Fibroblast of lung (primary cell): Measurements from ENCODE around the gene FTHL17. TPM values are rescaled to one million over a fixed set of nuclear protein-coding genes. Genes with fewer than 3 reads are reported as not detected.

ENCODE experiments used
- DNase-seq, 2 donors: peaks; one replicate each; pipeline versions ENCODE4 v3.0.0 to v3.0.0-alpha.2; 2010; ENCODE audit warnings: low read depth in 2 of 2
- H2AFZ ChIP-seq: 2 replicates; pipeline ENCODE4 v1.5.1; 2012; ENCODE audit warnings: low read length, control low read depth, inconsistent platforms
- H3K27ac ChIP-seq: 2 replicates; pipeline ENCODE4 v1.5.1; 2011; ENCODE audit warnings: low read length, control low read depth; ENCODE audit not compliant: insufficient read depth
- H3K27me3 ChIP-seq: 2 replicates; pipeline ENCODE4 v1.5.1; 2011; ENCODE audit warnings: mild to moderate bottlenecking, low read length; ENCODE audit not compliant: control insufficient read depth, insufficient read depth
- H3K36me3 ChIP-seq: 2 replicates; pipeline ENCODE4 v1.5.1; 2011; ENCODE audit warnings: low read length; ENCODE audit not compliant: control insufficient read depth, insufficient read depth
- H3K4me1 ChIP-seq: 2 replicates; pipeline ENCODE4 v1.5.1; 2011; ENCODE audit warnings: low read length; ENCODE audit not compliant: control insufficient read depth, insufficient read depth; ENCODE audit errors: extremely low read depth
- H3K4me2 ChIP-seq: 2 replicates; pipeline ENCODE4 v1.5.1; 2011; ENCODE audit warnings: low read length, control low read depth; ENCODE audit not compliant: insufficient read depth; ENCODE audit errors: extremely low read depth
- H3K4me3 ChIP-seq, 4 experiments: fragments of 200-600 bp in 1 of 4; sonication (generic) in 1 of 4; replicated peaks in 1 of 4; 2 replicates each; pipeline ENCODE4 v1.5.1; 2011 to 2016; ENCODE audit warnings: low read length in 4 of 4, low read depth in 3 of 4, mild to moderate bottlenecking in 3 of 4, control low read depth in 2 of 4, inconsistent platforms in 1 of 4, mixed read lengths in 1 of 4; ENCODE audit not compliant: insufficient read depth in 1 of 4; ENCODE audit errors: control extremely low read depth in 1 of 4
- H3K79me2 ChIP-seq: 2 replicates; pipeline ENCODE4 v1.5.1; 2012; ENCODE audit warnings: mild to moderate bottlenecking, low read length, inconsistent platforms; ENCODE audit not compliant: control insufficient read depth, insufficient read depth
- H3K9ac ChIP-seq: 2 replicates; pipeline ENCODE4 v1.5.1; 2011; ENCODE audit warnings: mild to moderate bottlenecking, low read length, control low read depth; ENCODE audit not compliant: insufficient read depth
- H3K9me3 ChIP-seq: 2 replicates; pipeline ENCODE4 v1.5.1; 2012; ENCODE audit warnings: low read depth, low read length; ENCODE audit not compliant: control insufficient read depth, insufficient read depth
- H4K20me1 ChIP-seq: 2 replicates; pipeline ENCODE4 v1.5.1; 2011; ENCODE audit warnings: low read length; ENCODE audit not compliant: control insufficient read depth, insufficient read depth; ENCODE audit errors: extremely low read depth
- CTCF ChIP-seq, 2 donors: IDR thresholded peaks in 1 of 2; conservative IDR thresholded peaks in 1 of 2; 1 replicate in 1 of 2; 2 replicates in 1 of 2; pipeline ENCODE4 v1.5.1; 2011 to 2012; ENCODE audit warnings: low read length in 2 of 2, control low read depth in 1 of 2, inconsistent platforms in 1 of 2, low read depth in 1 of 2, mild to moderate bottlenecking in 1 of 2
- EZH2 ChIP-seq: IDR thresholded peaks from 2 replicates; pipeline ENCODE4 v1.5.1; 2012; ENCODE audit warnings: low read length, control low read depth, mild to moderate bottlenecking; ENCODE audit errors: missing control alignments
- polyA plus RNA-seq, 2 donors: library from polyadenylated mRNA; depleted of rRNA in 1 of 2; stranded (reverse) in 1 of 2; unstranded in 1 of 2; fragments of >200 nt; gene quantifications; 2 replicates each; pipeline ENCODE4 v1.2.1, GENCODE V29; 2011 to 2012; ENCODE audit warnings: missing spikeins in 1 of 2
- total RNA-seq: library from RNA; depleted of rRNA; stranded (reverse); fragments of >200 nt; gene quantifications from 2 replicates; pipeline ENCODE4 v1.2.1, GENCODE V29; 2014

The FTHL17 gene
- total and polyA plus RNA-seq, 2 donors (not counting 1 experiment from before 2014, with no cell fraction given) = not detected

- Histone ChIP-seq H3K27ac (no peak overlapping the region), H4K20me1 (no peaks in the 10 kb centered on the region), H3K4me3 (no peak overlapping the region), H3K4me2 (no peak overlapping the region), H3K36me3 (no peaks in the 10 kb centered on the region), H3K9ac (no peak overlapping the region), H3K9me3 (no peaks in the 10 kb centered on the region), H2AFZ (no peak overlapping the region), H3K27me3 (no peaks in the 10 kb centered on the region), H3K79me2 (no peaks in the 10 kb centered on the region), H3K4me1 (no peaks in the 10 kb centered on the region)
- DNase-seq = no peak
- no peak for TF ChIP-seq CTCF (conservative IDR thresholded peaks at IDR 0.05 in 1 of 2, IDR thresholded peaks at IDR 0.05 in 1 of 2; ENCODE audit: low read depth in 1 of 2, low read length in 2 of 2)
- TF ChIP-seq EZH2 = no peak
Measured at GRCh38 chrX:31058284-31058683, 13.6 kb downstream of the FTHL17 start.

GRCh38 chrX:31057691-31058090 is 14.2 kb downstream of the FTHL17 start:
- Histone ChIP-seq H2AFZ (no peak overlapping the region), H3K27me3 (no peaks in the 10 kb centered on the region), H3K27ac (no peak overlapping the region), H3K4me1 (no peaks in the 10 kb centered on the region), H3K9ac (no peak overlapping the region), H3K9me3 (no peaks in the 10 kb centered on the region), H3K79me2 (no peaks in the 10 kb centered on the region), H3K4me2 (no peak overlapping the region), H3K36me3 (no peaks in the 10 kb centered on the region), H3K4me3 (no peak overlapping the region), H4K20me1 (no peaks in the 10 kb centered on the region)
- TF ChIP-seq CTCF (conservative IDR thresholded peaks at IDR 0.05 in 1 of 2, IDR thresholded peaks at IDR 0.05 in 1 of 2; ENCODE audit: low read depth in 1 of 2, low read length in 2 of 2) = no peak
- TF ChIP-seq EZH2 = no peak
- no peak for DNase-seq

GRCh38 chrX:31057291-31057690 is 14.6 kb downstream of the FTHL17 start:
- no peaks in the 10 kb centered on the region for H4K20me1 ChIP-seq
- no peaks in the 10 kb centered on the region for H3K27me3 ChIP-seq
- H2AFZ ChIP-seq = no peak overlapping the region
- no peak overlapping the region for H3K27ac ChIP-seq
- H3K9me3 ChIP-seq = no peaks in the 10 kb centered on the region
- no peak for TF ChIP-seq CTCF (conservative IDR thresholded peaks at IDR 0.05 in 1 of 2, IDR thresholded peaks at IDR 0.05 in 1 of 2; ENCODE audit: low read depth in 1 of 2, low read length in 2 of 2)
- no peak for TF ChIP-seq EZH2
- no peak overlapping the region for H3K4me3 ChIP-seq
- DNase-seq = no peak
- H3K4me1 ChIP-seq = no peaks in the 10 kb centered on the region
- H3K36me3 ChIP-seq = no peaks in the 10 kb centered on the region
- H3K9ac ChIP-seq = no peak overlapping the region
- no peak overlapping the region for H3K4me2 ChIP-seq
- no peaks in the 10 kb centered on the region for H3K79me2 ChIP-seq
